ENCODE results near the gene RNU7-1.

Gene RNU7-1

DNA sequence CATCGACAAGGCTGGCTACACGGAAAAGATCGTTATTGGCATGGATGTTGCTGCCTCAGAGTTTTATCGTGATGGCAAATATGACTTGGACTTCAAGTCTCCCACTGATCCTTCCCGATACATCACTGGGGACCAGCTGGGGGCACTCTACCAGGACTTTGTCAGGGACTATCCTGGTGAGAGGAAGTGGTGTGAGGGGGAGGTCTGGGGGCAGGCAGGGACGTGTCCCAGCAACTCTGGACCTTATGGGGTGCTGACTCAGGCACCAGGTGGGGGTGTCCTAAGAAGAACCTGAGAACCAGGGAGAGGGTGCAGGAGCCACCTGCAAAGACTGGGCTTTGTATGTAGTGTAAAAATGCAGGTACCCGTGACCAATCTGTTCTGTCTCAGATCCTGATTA is 24.0 kb upstream of the RNU7-1 start:
- DNase-seq = no peak

DNA sequence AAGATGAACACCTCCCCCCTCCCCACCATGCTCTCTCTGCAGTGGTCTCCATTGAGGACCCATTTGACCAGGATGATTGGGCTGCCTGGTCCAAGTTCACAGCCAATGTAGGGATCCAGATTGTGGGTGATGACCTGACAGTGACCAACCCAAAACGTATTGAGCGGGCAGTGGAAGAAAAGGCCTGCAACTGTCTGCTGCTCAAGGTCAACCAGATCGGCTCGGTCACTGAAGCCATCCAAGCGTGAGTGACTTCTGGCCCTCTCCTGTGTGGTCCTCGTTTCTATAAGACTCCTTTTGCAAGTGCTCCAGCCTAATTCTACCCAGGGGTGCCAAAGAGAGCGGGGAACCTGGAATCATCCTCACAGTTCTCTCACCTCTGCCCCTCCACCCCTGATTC is 22.1 kb upstream of the RNU7-1 start:
- no peak for DNase-seq

DNA sequence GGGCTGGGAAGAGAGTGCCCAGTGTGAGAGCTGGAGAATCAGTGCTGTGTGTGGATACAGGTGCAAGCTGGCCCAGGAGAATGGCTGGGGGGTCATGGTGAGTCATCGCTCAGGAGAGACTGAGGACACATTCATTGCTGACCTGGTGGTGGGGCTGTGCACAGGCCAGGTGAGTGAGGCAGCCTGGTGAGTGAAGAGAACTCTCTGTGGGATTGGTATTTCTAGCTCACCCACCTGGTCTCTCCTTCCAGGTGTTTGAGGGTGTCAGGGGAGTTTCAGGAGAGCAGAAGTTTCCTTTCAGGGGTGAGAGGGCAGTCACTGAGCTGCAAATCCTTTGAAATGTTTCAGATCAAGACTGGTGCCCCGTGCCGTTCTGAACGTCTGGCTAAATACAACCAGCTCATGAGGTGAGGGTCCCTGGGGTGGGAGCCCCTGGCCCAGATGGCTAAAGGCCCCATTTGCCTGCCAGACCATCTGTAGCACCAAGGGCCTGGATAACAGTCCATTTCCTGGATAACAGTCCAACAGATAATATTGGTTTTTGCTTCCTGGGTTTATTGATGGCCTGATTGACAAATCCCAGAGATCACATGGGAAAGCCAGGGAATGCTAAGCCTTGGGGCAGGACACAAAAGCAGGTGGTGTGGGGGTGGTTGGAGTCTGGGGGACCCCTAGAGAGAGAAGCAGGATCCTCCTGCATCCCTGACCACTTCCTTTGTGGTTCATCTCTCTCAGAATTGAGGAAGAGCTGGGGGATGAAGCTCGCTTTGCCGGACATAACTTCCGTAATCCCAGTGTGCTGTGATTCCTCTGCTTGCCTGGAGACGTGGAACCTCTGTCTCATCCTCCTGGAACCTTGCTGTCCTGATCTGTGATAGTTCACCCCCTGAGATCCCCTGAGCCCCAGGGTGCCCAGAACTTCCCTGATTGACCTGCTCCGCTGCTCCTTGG is 21.3 kb upstream of the RNU7-1 start:
- no peak for DNase-seq

DNA sequence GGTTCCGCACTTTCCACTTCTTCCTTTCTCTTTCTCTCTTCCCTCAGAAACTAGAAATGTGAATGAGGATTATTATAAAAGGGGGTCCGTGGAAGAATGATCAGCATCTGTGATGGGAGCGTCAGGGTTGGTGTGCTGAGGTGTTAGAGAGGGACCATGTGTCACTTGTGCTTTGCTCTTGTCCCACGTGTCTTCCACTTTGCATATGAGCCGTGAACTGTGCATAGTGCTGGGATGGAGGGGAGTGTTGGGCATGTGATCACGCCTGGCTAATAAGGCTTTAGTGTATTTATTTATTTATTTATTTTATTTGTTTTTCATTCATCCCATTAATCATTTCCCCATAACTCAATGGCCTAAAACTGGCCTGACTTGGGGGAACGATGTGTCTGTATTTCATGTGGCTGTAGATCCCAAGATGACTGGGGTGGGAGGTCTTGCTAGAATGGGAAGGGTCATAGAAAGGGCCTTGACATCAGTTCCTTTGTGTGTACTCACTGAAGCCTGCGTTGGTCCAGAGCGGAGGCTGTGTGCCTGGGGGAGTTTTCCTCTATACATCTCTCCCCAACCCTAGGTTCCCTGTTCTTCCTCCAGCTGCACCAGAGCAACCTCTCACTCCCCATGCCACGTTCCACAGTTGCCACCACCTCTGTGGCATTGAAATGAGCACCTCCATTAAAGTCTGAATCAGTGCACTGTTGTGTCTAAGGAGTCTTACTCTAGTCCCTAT is 20.4 kb upstream of the RNU7-1 start:
- DNase-seq = no peak

DNA sequence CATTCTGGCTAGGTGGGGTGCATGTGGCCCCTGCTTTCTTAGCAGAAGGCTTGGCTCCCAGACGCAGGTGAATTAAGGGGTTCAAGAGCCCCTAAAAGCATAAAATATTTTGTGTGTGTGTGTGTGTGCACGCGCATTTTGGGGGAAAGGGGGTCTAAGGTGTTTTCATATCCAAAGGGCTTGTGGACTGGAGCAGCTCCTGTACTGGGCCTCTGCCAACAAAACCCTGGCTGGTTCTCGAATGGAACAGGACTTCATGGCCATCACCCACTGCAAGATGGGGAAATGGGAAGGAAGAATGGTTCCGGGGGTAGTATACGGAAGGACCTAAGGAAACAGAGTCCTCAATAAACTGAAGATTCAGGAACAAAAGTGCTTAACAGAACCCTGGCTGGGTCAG is 19.8 kb upstream of the RNU7-1 start:
- DNase-seq = no peak

DNA sequence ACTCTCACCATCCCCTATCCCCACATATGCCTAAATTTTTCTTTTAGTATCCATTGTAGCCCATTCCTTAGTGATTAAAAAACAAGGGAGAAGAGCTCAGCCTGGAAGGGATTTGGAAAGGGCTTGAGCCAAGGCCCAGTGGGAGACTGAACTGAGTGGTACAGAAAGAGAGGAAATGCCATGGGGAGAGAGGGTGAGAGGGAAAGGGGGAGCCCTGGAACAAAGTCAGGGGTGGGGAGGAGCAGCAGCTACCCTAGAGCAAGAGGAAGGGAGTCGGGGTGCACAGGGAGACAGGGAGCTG is 18.4 kb upstream of the RNU7-1 start:
- no peak for DNase-seq

DNA sequence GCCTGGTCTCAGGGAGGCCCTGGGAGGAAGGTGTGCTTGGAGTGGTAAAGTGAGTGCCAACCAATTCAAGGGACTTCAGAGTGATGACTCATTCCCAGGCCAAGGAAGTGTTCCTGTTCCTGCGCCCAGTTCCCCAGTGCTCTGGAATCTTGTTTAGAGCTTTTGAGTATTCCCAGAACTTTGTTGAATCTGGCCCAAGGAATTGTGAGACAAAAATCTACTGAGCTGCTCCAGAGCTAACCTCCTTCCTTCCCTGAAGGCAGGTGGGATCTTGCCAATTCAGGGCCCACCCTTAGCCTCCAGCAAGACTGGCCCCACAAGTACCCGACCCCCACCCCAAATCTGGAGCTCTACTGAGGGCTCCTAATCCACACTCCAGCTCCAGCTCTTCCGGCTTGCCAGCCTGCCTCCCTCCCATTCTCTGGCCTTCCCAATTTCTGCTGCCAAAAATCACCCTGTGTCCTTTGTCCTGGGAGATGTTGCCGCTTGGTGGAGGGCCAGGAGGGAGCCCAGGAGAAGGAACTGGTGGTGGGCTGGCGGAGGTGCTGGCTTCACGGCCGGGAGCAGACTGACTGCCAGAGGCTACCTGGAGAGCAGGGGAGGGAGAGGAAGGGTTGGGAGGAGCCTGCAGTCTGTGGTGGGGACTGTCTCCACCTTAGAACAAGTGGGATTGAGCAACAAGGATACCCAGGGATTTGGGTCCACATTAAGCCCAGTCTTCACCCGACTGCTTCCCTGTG is 17.9 kb upstream of the RNU7-1 start:
- DNase-seq = peak; percentile 93

DNA sequence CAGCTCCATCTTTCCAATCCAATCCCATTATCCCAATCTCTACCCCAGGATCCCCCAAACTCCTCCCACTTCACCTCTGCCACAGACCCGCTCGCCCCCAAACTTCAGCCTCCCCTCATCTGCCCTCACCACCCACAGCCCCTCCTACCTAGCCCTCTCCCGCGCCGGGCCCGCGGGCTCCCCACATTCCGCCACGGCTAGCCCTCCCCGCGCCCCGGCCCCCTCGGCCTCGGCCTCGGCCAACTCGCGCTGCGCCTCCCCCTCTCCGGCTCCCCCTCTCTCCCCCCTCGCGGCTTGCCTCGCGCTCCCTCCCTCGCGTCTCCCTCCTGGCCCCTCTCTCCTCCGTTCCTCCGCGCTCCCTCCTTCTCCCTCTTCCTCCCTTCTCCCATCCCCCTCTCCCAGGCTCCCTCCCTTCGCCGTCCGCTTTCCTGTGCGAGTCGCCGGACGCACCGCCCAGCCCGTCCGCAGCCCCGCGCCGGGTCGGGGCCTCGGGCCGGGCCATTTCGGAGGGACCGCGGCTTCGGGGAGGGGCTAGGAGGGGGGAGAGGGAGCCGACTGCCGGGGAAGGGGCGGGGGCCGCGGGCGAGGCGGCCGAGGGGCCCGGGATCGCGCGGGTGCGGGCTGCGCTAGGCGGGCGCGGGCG is 16.1 kb upstream of the RNU7-1 start, which contains the start of gene ATN1:
TSS of gene ATN1 (plus strand) at position 581 of the 643 bp plus-strand sequence. CDS start 6,043 bp downstream, outside the sequence.
- DNase-seq = peak; percentile 72

DNA sequence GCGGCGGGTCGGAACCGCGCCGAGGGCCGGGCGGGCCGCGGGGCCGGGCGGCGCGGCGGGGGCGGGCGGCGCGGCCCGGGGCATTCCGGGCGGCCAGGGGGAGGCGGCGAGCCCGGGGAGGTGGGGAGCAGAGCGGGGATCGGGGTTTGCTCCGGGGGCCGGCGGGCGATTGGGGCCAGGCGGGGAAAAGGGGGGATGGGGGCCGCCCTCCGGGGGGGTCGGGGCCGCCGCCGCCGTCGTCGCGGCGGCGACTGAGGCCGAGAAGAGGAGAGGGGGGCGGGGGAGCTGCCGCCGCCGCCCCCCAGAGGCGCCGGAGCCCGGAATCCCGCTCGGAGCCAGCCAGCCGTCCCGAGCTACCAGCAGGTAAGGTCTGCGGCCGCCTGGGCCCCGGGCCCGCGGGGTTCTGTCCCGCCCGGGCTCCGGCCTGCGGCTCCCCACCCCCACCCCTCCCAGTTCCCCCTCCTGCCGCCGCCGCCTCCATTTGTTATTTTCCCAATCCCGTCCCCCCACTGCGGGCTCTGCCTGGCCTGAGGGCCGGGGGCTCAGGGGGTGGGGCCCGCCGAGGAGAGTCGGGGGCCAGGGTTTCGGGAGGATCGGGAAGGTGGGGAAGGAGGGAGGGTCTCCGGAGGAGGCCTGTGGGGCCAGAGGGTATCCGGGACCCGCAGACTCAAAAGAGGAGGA is 15.5 kb upstream of the RNU7-1 start:
- DNase-seq = no peak

DNA sequence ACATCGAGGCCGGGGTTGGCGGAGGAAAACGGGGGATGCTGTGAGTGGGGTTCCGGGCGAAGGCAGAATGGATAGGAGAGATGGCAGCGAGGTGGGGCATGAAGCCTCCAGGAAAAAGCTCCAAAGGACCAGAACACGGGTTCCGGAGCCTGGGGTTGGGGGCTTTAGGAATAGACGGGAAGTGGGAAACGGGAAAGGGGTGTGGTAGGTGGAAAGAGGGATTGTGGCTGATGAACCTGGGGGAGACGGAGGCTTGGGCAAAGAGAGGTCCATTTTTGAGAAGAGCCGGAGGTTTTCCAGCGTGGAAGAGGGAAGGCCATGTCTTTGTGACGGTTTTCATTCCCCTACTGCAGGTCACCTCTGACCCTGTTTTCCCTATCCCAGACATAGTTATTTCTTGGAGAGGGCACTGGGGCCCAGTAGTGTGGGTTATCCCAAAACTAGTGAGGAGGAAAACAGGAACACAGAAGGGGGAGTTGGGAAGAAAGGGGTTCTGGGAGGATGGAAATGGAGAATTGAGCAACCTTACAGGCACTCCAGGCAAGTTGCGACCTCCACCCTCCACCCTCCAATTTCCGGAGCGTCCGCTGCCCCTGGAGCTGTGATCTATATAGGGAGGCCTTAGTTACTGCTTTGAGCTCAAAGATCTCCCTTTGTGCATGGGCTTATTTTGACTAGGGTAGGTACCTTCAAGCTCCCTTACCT is 14.8 kb upstream of the RNU7-1 start:
- DNase-seq = no peak

DNA sequence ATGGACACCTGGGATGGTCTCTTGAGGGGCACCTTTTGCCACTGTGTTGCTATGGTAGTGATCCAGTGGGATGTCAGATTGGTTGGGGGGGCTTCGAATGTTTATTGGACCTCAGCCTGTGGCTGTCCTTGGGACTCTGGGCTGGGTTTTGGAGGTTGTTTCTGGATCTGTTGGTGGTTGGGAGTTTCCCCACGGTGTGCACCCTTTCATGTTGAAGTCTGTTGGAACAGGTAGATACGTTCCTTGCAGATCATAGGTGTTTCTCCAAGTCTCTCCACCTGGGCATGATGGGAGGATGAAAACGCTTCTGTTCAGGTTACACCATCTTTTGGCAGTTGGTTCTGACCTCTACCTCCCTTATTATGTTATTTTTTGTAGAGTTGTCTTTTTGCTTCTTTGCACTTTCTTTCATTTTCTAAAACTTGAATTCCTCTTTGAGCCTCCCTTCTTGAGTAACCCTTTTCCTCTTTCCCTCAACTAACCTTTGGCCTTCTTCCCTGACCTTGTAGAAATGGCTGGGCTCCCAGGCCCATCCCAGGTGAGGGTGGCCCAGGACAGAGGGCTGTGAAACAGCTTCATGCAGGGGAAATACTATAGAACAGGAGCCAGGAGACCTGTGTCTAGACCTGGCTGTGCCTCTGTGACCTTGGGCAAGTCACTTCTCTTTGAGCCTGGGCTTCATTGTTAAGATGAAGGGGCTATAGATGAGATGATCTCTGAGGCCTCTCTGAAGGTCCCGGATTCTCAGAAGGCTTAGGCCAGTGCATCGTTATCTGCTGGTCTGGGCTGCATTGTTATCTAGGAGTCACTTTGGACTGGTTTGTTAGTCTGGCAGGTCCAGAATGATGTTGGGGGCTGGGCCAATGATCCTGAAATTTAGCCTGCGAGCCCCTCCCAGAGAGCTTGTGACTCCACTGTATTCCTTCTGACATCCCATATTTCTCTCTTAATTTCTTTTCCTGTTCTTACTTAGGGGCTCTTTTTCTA is 13.9 kb upstream of the RNU7-1 start:
- DNase-seq = no peak

DNA sequence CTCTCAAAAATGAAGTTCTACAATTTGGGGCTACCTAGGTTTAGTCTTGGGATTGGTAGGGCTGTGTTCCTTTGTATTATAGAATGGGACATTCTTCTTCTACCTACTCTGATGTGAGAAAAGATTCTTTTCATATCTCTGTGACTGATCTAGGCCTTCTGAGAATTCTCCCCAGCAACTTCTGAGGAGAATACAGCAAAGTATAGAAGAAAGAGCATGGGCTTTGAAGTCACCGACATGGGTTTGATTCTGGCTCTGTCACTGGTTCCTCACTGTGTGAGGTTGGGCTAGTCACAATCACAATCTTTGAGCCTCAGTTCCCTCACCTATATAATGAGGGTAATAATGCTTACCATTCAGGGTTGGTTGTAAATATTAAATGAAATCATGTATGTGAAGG is 10.8 kb upstream of the RNU7-1 start:
- DNase-seq = no peak

DNA sequence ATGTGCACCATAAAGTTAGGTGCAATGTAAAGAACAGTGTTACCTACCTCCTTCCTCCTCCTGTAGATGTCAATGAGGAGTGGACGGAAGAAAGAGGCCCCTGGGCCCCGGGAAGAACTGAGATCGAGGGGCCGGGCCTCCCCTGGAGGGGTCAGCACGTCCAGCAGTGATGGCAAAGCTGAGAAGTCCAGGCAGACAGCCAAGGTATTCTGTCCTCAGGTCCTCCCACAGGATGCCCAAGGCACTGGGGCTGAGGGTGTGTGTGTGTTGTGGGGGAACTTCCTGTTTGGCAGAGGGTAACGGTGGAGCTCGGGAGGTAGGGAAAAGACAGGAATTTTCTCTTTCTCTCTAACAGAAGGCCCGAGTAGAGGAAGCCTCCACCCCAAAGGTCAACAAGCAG is 9.5 kb upstream of the RNU7-1 start:
- peak; percentile 86 for DNase-seq

DNA sequence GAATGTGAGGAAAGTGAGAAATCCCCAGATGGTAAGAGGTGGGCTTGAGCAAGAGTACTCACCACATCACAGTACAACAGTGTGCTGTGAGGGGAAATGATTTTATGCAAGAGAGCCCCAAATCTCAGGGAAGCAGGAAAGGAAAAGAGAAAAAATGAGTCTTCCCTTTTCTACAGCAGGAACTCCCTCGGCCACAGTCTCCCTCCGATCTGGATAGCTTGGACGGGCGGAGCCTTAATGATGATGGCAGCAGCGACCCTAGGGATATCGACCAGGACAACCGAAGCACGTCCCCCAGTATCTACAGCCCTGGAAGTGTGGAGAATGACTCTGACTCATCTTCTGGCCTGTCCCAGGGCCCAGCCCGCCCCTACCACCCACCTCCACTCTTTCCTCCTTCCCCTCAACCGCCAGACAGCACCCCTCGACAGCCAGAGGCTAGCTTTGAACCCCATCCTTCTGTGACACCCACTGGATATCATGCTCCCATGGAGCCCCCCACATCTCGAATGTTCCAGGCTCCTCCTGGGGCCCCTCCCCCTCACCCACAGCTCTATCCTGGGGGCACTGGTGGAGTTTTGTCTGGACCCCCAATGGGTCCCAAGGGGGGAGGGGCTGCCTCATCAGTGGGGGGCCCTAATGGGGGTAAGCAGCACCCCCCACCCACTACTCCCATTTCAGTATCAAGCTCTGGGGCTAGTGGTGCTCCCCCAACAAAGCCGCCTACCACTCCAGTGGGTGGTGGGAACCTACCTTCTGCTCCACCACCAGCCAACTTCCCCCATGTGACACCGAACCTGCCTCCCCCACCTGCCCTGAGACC is 8.0 kb upstream of the RNU7-1 start:
- no peak for DNase-seq

DNA sequence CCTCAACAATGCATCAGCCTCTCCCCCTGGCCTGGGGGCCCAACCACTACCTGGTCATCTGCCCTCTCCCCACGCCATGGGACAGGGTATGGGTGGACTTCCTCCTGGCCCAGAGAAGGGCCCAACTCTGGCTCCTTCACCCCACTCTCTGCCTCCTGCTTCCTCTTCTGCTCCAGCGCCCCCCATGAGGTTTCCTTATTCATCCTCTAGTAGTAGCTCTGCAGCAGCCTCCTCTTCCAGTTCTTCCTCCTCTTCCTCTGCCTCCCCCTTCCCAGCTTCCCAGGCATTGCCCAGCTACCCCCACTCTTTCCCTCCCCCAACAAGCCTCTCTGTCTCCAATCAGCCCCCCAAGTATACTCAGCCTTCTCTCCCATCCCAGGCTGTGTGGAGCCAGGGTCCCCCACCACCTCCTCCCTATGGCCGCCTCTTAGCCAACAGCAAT is 7.4 kb upstream of the RNU7-1 start:
- no peak for DNase-seq

DNA sequence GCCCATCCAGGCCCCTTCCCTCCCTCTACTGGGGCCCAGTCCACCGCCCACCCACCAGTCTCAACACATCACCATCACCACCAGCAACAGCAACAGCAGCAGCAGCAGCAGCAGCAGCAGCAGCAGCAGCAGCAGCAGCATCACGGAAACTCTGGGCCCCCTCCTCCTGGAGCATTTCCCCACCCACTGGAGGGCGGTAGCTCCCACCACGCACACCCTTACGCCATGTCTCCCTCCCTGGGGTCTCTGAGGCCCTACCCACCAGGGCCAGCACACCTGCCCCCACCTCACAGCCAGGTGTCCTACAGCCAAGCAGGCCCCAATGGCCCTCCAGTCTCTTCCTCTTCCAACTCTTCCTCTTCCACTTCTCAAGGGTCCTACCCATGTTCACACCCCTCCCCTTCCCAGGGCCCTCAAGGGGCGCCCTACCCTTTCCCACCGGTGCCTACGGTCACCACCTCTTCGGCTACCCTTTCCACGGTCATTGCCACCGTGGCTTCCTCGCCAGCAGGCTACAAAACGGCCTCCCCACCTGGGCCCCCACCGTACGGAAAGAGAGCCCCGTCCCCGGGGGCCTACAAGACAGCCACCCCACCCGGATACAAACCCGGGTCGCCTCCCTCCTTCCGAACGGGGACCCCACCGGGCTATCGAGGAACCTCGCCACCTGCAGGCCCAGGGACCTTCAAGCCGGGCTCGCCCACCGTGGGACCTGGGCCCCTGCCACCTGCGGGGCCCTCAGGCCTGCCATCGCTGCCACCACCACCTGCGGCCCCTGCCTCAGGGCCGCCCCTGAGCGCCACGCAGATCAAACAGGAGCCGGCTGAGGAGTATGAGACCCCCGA is 6.8 kb upstream of the RNU7-1 start:
- DNase-seq = no peak

DNA sequence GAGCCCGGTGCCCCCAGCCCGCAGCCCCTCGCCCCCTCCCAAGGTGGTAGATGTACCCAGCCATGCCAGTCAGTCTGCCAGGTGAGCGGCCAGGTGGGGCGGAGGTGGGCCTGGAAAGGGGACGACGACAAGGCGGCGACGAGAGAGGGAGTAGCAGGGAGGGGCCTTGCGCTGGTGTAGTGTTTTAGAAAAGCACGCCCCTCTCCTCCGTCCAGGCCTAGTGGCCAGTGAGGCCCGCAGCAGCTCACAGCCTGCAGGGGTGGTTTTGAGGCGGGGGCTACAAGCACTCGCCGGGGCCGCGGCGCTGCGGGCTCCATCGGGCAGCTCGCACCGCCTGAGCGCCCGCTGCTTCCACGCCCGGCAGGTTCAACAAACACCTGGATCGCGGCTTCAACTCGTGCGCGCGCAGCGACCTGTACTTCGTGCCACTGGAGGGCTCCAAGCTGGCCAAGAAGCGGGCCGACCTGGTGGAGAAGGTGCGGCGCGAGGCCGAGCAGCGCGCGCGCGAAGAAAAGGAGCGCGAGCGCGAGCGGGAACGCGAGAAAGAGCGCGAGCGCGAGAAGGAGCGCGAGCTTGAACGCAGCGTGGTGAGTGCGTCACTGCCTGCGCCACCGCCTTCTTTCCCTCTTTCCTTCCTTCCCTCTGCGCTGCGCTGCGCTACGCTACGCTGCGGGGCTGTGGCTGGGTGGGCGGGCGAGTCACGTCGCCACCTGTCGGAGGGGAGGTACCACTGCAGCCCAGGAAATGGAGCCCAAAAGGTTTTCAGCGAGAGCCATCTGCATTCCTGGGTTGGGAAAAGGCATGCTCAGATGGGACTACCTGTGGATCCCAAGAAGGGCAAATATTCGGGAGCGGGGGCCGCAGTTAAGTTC is 5.9 kb upstream of the RNU7-1 start:
- DNase-seq = peak; percentile 91
